Measurements from ENCODE around the gene THSD1.

GRCh38 chr13:52414051-52414450 lies 8.1 kb upstream of the THSD1 start:
- TF ChIP-seq, protein P1, sequence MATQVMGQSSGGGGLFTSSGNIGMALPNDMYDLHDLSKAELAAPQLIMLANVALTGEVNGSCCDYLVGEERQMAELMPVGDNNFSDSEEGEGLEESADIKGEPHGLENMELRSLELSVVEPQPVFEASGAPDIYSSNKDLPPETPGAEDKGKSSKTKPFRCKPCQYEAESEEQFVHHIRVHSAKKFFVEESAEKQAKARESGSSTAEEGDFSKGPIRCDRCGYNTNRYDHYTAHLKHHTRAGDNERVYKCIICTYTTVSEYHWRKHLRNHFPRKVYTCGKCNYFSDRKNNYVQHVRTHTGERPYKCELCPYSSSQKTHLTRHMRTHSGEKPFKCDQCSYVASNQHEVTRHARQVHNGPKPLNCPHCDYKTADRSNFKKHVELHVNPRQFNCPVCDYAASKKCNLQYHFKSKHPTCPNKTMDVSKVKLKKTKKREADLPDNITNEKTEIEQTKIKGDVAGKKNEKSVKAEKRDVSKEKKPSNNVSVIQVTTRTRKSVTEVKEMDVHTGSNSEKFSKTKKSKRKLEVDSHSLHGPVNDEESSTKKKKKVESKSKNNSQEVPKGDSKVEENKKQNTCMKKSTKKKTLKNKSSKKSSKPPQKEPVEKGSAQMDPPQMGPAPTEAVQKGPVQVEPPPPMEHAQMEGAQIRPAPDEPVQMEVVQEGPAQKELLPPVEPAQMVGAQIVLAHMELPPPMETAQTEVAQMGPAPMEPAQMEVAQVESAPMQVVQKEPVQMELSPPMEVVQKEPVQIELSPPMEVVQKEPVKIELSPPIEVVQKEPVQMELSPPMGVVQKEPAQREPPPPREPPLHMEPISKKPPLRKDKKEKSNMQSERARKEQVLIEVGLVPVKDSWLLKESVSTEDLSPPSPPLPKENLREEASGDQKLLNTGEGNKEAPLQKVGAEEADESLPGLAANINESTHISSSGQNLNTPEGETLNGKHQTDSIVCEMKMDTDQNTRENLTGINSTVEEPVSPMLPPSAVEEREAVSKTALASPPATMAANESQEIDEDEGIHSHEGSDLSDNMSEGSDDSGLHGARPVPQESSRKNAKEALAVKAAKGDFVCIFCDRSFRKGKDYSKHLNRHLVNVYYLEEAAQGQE (IDR thresholded peaks at IDR 0.05; ENCODE audit: insufficient read depth in 1 of 2, low read depth in 2 of 2, low read length in 1 of 2), result no peak
- TF ChIP-seq, protein P2, sequence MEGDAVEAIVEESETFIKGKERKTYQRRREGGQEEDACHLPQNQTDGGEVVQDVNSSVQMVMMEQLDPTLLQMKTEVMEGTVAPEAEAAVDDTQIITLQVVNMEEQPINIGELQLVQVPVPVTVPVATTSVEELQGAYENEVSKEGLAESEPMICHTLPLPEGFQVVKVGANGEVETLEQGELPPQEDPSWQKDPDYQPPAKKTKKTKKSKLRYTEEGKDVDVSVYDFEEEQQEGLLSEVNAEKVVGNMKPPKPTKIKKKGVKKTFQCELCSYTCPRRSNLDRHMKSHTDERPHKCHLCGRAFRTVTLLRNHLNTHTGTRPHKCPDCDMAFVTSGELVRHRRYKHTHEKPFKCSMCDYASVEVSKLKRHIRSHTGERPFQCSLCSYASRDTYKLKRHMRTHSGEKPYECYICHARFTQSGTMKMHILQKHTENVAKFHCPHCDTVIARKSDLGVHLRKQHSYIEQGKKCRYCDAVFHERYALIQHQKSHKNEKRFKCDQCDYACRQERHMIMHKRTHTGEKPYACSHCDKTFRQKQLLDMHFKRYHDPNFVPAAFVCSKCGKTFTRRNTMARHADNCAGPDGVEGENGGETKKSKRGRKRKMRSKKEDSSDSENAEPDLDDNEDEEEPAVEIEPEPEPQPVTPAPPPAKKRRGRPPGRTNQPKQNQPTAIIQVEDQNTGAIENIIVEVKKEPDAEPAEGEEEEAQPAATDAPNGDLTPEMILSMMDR (IDR thresholded peaks at IDR 0.05), result no peak
